Forelimb muscle (tissue), 1 donor: ENCODE results near the gene FGFR2. TPM values are rescaled to one million over a fixed set of nuclear protein-coding genes. Genes with fewer than 3 reads are reported as not detected.

Source experiments
- DNase-seq: peaks from one replicate; pipeline ENCODE4 v3.0.0-alpha.2; 2013; ENCODE audit warnings: low read depth
- polyA plus RNA-seq: library from polyadenylated mRNA; unstranded; fragments of 120-200 nt; gene quantifications from one replicate; pipeline ENCODE4 v1.2.1, GENCODE V29; 2013; ENCODE audit not compliant: insufficient read length

Gene FGFR2
- polyA plus RNA-seq, 1 donor = 0.54 TPM

DNA sequence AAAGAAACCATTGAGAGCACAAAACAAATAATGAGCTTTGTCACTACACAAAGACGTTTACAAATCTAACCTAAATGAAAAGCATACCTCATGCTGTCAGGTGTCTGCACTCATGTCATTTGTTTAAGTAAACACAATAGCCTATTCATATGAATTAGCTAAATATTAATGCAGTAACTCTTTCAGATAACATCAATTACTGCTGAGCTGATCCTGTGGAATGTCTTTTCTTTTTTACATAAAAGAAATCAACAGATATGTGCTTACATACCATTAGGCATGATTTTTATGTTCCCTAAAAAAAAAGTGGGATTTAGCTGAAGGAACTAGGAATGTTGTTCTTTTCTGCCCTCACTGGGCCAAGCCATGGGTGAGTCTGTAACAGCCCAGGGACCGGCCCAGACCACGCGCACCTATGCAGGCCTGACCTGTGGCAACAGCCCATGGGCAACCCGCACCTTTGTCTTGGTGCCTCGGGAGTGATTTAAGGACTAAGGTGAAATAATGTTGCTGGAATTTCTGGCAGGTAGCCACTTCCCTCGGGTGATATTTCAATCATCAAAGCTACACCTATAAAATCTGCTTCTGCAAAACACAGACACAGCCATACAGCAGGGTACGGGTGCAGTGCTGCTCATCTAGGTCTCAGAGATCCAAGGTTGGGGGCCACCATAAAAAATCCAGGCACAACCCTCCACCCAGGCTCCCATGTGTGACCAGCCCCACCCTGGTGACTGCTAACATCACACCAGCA lies 44.6 kb downstream of the FGFR2 start:
- no peak for DNase-seq

DNA sequence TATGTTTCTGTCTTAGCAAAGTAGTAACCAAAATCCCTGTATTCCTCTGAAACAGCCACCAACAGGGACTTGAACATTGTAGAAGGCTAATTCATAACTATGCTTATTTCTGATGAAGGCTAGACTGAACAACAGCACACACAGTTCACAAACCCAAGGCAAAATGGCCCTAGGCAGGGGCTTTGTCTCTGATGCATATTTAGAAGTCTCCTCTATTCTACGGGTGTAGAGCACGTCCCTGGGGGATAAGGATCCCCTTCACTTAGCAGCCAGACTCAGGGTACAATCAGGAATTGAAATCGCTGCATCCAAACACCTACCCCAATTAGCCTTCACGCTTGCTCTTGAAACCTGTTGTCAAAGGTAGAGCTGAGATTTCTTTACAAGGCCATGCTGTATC lies 45.5 kb downstream of the FGFR2 start:
- DNase-seq = no peak

DNA sequence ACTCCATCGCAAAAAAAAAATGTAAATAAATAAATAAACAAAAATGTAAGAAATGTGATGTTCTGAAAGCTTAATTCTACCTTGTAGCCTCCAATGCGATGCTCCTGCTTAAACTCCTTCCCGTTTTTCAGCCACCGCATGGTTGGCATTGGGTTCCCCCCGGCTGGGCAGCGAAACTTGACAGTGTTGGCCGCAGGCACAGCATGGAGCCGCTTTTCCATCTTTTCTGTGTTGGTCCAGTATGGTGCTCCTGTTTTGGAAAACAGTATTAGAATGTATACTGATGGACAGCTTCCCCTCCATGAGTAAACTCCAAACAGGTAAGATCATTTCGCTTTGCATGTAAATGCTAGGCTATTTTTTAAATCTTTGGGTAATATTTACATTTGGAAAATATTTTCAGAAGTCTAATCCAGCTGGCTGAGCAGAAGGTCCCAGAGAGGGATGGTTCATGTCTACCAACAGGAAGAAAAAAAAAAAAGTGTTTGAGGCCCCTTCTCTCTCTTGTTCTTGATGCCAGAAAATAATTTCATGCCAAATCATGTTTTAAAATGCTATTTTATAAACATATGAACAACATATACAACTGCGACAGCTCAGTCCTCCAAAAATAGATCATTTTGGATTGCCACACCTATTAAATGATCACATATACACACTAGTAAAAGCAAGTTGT lies 46.9 kb downstream of the FGFR2 start:
- DNase-seq = no peak

DNA sequence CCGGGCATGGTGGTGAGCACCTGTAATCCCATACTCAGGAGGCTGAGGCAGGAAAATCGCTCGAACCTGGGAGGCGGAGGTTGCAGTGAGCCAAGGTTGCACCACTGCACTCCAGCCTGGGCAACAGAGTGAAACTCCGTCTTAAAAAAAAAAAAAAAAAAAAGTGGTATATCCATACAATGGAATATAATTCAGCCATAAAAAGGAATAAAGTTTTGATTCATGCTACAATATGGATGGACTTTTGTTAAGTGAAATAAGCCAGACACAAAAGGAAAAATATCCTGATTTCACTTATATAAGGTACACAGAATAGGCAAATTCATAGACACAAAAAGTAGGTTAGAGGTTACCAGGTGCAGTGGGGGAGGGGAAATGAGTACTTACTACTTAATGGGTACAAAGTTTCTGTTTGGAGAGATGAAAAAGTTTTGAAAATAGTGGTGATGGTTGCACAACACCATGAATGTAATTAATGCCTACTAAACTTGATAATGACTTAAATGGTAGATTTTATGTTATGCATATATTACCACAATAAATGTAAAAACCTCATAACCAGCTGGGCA lies 53.9 kb downstream of the FGFR2 start:
- no peak for DNase-seq

DNA sequence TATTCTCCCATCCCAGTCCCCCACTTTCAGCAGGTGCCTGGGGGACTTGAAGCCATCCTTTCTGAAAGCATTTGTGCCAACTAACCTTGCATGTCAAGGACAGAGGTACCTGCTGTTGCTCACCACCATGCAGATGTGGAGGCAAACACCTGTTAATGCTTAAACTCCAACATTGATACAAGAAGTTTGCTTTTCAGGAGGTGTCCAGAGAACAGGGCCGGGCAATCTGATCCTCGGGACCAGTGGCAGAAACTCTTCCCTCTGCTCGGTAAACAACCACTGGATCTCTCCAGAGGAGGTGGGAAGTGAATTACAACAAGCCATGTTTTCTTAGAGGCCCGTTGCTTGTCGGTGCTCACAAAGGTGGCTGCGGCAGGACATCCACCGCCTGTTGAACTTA lies 54.7 kb downstream of the FGFR2 start:
- DNase-seq = no peak

DNA sequence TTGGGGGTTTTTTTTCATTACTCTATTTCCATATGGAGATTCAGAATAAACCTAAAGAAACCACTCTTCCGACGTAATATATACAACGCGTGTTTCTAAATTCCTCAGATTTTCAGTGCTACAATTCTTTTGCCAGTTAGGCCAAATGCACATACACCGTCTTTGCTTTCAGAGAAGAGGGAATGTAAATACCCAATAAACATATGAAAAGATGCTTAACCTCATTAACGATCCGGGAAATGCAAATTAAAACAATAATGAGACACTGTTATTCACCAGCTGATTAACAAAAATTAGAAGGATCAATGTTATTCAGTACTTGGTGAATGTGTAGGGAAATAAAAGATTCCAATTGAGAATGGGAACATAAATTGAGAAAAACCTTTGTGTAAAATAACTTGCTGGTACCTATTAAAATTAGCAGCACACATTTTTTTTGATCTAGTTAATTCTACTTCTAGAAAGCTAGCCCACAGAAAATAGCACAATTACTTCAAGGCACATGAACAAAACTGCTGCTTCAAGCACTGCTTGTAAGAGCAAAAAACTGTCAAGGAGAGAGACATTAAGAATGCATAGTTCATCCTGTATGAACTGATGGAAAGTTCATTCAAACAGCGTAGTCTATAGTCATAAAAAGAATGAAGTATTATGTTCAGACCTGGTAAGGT lies 56.7 kb downstream of the FGFR2 start:
- no peak for DNase-seq

DNA sequence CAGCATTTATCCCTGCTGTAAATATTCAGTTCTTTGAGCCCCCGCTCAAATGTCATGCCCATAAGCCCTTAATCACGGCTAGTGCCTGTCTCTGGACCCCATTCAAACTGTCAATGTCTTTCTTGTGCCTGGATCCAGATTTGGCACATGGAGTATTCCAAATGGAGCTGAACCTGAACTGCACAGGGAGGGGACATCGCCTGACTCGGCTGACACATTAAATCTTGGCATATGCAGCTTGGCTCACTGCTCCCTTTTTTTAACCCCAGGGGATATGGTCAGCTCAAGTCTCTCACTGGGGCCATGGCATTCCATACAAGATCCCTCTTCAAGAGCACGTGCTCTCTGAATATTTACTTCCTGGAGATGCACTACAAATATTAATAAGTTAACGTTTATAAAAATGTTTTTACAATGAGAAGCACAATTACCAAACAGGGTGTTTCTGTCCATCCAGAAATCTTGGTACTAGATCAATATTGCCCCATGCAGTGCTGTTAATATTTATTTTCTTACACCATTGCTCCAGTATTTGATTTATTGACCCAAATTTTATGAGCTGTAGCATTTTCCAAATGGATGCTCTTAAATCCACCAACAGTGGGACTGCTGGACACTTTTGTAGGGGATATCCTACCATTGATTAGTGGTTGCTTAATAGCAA lies 57.4 kb downstream of the FGFR2 start:
- no peak for DNase-seq

DNA sequence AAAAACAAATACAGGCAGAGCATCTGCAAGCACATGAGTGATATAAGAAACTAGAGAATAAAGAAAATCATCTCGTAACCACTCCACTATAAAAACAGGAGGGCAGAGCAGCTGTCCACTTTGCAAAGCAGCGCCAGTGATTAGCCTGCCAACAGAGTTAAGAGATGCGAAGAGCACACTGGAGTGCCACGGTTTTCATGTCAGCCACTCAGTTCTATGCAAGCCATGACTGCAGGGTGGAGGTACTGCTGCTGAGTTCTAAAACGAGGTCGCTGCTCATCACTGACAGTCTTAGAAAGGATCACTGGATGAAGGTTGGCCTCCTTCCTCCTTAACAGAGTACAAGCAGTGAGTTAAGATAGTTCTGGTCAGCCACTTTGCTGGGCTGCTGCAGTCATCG lies 58.5 kb downstream of the FGFR2 start:
- no peak for DNase-seq

DNA sequence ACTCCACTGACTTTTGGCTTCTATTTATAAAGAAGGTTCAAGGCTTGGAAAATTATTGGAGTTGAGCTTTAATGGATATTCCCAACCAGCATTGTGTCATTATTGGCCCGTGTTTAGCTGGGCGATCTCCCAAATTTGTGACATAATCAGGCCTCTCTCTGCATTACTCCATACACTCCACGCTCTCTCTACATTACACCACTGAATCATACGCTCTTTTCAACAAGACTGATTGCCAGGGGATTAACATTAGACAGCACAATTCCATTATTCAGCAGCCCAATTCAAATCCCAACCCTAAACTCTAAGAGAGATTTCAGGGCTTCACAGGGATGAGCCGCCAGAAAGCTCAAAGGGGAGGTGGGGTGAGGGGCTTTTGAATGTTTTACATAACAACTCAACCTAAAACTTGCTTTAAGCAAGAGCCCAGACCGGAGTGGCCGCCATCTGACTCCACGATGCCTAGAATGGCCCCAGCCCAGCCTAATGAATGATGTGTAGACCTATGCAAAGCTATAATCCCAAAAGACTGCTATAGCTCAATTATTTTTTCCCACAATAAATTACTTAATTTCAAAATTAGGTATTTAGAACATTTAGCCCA lies 61.8 kb downstream of the FGFR2 start:
- peak; percentile 97 for DNase-seq

DNA sequence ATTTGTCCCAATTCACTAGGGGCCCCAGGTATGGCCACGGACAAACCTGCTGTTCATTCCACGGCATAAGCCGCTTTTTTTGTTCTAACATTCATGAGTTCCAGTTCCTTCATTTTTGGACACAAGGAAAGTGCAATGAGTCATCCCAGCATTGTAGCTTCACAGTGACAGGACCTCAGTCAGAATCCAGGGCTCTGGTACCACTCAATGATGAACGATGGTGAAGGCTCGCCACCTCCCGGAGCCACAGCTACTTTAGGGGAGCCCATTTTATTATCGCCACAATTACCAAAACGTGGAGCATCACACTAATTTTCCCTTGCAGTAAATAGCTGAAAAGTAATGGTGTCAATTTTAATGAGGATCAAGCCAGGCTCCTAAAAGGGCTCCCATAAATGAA lies 62.9 kb downstream of the FGFR2 start:
- DNase-seq = no peak

DNA sequence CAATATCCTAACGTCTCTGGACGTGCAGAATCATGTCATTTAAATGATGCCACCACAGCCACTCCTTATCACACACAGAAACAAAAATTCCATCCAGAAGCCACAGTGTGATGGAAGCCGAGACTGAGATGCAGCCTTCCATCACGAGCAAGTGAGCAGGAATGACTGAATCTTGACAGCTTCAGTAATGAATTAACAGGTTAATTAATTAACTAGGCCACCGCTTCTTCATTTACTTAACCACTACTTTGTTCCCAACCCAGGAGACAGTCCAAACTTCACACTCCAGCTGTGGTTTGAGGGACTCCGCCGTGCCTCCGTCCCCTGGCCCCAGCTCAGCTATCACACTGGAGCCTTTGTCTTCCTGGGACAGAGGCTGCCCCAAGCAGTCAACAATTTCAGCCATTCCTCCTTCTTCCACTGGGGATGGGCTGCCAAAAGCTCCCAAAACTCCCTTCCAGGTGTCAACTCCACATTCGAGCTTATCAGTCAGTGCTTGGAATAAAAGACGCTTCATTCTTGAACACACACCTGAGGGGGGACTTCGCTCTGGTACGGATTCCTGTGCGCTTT lies 65.9 kb downstream of the FGFR2 start:
- DNase-seq = no peak

DNA sequence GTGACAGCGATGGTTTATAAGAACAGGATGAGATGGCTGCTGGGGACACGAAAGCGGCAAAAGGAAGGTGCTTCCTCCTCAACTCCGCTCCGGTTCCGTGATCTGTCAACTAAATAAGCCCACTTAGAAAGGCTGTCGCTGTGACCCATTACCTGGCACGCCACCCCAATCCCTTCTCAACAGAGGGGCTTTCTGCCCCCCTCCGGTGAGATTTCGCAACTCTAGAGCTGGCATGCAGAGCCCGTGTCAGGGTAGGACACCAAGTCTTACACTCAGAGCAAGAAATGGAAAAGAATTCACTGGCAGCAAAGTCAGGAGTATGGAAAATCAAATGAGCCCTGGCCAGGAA lies 66.4 kb downstream of the FGFR2 start:
- no peak for DNase-seq

DNA sequence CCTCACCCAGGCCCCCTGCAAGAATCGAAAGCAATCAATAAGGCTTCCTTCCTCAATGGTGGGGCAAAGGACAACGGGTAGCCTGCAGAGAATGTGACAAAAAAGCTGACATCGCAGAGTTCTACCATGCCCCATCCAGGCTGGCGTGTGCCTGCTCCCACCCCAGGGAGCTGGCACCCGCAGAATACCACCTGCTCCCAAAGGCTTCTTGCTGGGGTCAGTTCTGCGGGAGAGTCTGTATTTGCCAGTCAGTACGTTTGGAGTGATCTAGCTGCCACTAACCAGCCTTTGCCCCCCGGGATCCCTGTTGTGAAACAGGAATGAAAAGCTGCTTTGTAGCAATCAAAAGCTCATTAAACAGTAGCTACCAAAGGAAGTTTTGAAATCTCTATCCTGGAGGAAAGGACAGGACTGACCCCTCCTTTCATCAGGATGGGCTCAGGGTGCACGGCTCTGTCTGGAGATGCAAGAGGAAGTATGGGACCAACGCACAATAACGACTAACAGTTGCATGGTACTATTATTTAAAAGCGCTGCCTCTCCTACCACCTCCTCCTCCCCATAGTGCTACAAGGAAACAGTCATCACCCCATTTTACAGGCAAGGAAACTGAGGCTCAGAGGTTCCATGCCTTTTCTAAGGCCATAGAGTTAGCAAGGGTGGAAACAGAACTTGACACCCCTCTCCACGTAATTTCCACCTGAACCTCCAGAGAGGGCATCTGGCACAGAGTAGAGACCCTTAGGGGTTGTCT lies 67.0 kb downstream of the FGFR2 start:
- DNase-seq = no peak

DNA sequence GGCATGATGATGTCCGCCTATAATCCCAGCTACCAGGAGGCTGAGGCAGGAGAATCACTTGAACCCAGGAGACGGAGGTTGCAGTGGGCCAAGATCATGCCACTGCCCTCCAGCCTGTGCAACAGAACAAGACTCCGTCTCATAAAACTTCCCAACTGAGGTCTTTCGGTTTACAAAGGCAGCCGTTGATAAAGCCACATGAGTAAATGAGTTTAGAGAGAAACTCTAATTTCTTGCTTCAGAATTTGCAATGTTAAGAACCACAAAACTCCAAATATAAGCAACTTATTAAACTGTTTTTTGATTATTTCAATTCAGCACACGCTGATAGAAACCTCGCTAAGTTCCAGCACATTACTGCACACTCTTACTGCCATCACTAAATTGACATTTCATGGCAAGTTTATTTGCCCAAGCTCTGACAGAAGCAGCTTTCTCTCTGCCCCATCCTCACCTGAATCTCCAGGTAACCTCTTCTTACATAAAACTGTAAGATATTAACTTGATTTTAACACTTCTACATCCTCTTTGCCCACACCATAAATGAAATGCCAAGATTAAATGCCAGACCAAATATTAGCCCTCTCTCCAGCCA lies 67.7 kb downstream of the FGFR2 start:
- DNase-seq = no peak

DNA sequence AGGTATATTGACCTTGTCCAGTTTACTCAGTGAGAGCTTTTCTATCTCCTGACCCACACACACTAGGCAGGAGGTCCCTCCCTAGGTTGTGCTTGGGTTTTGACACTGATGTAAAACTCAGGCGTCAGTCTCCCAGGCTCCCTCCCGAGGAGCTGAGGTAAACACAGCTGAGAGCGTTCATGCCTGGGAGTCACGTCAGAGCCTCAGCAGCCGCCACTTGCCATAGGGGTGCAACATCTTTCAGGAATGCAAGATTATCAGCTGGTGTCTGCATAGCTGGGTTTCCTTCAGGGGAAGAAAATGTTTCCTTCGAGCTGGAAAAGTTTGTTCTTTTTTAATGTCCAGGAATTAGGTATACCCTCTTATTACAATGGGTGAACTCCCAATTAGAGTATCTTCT lies 70.6 kb downstream of the FGFR2 start:
- DNase-seq = no peak

DNA sequence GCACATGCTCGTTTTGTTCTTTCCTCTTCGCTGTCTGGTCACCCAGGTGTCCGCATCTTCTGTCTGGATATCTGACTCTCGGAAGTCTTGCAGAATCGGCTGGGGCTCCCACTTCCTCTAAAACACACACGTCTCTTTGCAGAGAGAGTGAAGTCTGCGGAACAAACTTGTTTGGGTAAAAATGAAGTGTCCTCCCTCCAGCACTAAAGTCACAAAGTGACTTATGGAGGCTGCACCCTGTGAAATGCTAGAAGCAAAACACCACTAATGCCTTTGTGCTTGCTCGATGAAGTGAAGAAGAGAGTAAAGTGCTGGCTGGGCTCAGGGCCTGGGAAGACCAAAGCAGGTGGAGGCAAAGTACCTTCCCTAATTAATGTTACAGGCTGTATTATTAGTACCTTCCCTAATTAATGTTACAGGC lies 71.4 kb downstream of the FGFR2 start:
- no peak for DNase-seq

DNA sequence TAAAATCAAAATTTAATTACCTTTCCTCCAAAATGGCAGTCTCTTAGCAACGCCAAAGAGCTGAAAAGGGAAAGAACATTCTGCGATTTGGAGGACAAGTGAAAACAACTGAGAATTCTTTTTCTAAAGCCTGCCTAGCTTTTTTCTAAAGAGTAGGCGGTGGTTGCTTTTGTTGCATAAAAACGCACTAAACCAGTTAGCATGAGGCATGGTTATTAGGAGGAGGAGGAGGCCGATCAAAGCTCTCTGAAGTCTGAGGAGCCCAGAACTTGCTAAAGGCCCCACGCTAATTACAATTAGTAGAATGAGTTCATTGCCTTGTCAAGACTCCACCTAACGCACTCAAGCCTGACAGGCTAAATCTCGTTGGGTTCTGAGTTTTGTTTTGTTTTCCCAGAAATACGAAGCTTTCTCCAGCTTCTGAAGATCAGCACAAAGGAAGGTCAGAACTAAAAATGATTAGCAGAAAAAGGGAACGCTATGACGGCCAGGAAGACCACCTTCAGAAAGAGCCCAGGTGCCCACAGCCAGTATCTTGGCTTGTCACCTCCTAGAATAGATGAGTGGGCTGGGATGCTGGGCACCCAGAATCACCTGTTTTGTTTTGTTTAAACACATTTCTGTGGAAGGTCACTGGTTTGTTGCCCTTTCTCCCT lies 72.0 kb downstream of the FGFR2 start:
- no peak for DNase-seq

DNA sequence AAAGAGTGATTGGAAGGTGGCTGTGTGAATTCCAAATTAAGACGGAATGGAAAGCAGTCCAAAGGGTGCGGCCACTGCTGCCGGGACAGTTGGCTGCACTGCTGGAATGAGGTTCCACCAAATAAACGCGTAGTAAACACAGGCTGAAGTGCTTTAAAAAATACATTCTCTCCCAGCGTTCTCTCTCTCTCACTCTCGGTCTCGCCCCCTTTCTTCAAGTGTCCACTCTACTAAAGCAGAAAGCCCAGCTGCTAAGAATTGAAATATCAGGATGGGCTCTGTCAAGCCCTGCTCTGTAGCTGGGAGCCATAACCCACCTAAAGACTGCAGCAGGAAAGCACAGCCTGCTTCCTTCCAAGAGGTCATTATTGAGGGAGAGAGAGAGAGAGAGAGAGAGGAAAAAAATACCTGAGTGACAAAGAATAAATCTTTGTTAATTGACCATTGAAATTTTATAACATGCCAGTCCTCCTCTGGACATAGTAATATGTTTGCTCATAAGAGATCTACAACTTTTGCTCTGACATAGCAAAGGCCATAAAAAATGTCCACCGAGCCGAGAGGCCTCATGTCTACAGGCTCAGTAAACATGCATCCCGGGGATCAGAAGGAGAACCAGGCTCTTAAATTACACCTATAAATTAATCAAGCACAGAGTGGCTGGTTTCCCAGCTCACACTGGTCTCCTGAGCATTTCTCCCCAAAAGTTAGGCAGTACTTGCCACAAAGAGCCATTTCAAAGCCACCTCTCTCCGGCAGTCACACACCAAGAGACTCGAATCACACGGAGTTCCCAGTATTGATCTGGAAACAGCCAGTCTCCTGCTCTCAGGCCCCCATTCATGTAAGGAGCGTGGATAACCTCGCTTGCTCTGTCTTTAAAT lies 72.8 kb downstream of the FGFR2 start:
- no peak for DNase-seq
